ENCODE measurements around the gene MAML3.

- TF ChIP-seq EP300 (IDR thresholded peaks at IDR 0.05) (no peak), POLR2A (IDR thresholded peaks at IDR 0.05) (no peak)
Observed at GRCh38 chr4:140057701-140058100, 96.3 kb downstream of the MAML3 start.

Measured in suprapubic skin (tissue), 2 donors.